Psoas muscle (tissue), 8 donors: ENCODE results near the gene ST3GAL4. TPM values are rescaled to one million over a fixed set of nuclear protein-coding genes. Genes with fewer than 3 reads are reported as not detected.

Source experiments
- ATAC-seq, 4 donors: fragments of 200-7000 bp; cut with Tn5 transposase; one replicate each; pipeline ENCODE4 v1.9.1; 2020; ENCODE audit warnings: moderate library complexity in 3 of 4, mild to moderate bottlenecking in 2 of 4
- DNase-seq, 2 donors: peaks; one replicate each; pipeline ENCODE4 v3.0.0-alpha.2; 2020
- H3K27ac ChIP-seq: fragments of 200-600 bp; one replicate; pipeline ENCODE4 v1.8.0; 2022
- H3K27me3 ChIP-seq, 3 donors: fragments of 200-600 bp in 1 of 3; one replicate each; pipeline versions ENCODE4 v1.6.1 to v1.8.0; 2013 to 2022; ENCODE audit warnings: low read length in 2 of 3, mild to moderate bottlenecking in 2 of 3, moderate library complexity in 1 of 3; ENCODE audit not compliant: insufficient read depth in 3 of 3
- H3K36me3 ChIP-seq, 2 donors: fragments of 200-600 bp in 1 of 2; one replicate each; pipeline versions ENCODE4 v1.6.1 to v1.8.0; 2013 to 2022; ENCODE audit warnings: low read depth in 1 of 2, mild to moderate bottlenecking in 1 of 2, moderate library complexity in 1 of 2; ENCODE audit not compliant: insufficient read depth in 1 of 2
- H3K4me1 ChIP-seq: fragments of 200-600 bp; one replicate; pipeline ENCODE4 v1.8.0; 2022
- H3K4me3 ChIP-seq: fragments of 200-600 bp; one replicate; pipeline ENCODE4 v1.8.0; 2022; ENCODE audit warnings: mild to moderate bottlenecking
- H3K9me3 ChIP-seq: fragments of 200-600 bp; one replicate; pipeline ENCODE4 v1.8.0; 2022
- CTCF ChIP-seq: fragments of 200-600 bp; IDR thresholded peaks from one replicate; pipeline ENCODE4 v1.8.0; 2022; ENCODE audit warnings: antibody characterized with exemption
- WGBS, 3 donors: extraction: QIAGEN DNeasy Blood & Tissue Kit; methylation state at CpG; one replicate each; pipeline versions ENCODE4 v1.1.6 to v1.1.7; 2013; 5-methylcytosine and 5-hydroxymethylcytosine counted together
- intact Hi-C, 2 donors: fragments of 100-400 bp; cut with DNase I; formaldehyde crosslinking; loops; one replicate each; pipeline versions ENCODE4 v1.11.0 to v1.14.2; 2022
- polyA plus RNA-seq, 3 donors: library from polyadenylated mRNA; stranded (reverse); fragments of 200-250 nt; gene quantifications; one replicate each; pipeline ENCODE4 v1.2.3, GENCODE V29; 2013
- total RNA-seq, 4 donors: library from RNA; stranded (reverse); fragmentation: NEBNext Ultra II Directional in 2 of 4; extraction: Animal tissue kit (Norgen Biotek cat#: 25700) in 2 of 4; gene quantifications; one replicate each; pipeline versions ENCODE4 v1.2.1 to v1.2.4, GENCODE V29; 2021 to 2023
- donor health status: healthy with polysubstance abuse.
- donor health status: DM: no; HTN: no; CAD: no; lungs with moderate emphysema.
- donor health status: Bipolar disorder and iron deficiency.
- donor health status: healthy.
- donor health status: DM: yes; HTN: yes; CAD: no.
- donor health status: DM: no; HTN: no; CAD: no.
- donor health status: DM: no; HTN: no; CAD: no.
- donor health status: DM: yes; HTN: yes; CAD: no.

ST3GAL4 gene
- total and polyA plus RNA-seq, 7 donors, result 3.5 to 9.3 (median 4.7) TPM

GRCh38 chr11:126440792-126441514, 85.5 kb downstream of the ST3GAL4 start:
- Histone ChIP-seq H3K27ac (no peak overlapping the region), H3K36me3 (no peaks in the 10 kb centered on the region), H3K4me3 (no peak overlapping the region), H3K27me3 (peaks cover 0 to 1% (median 0%) of the 10 kb centered on the region in 3 donors), H3K9me3 (no peaks in the 10 kb centered on the region), H3K4me1 (no peaks in the 10 kb centered on the region)
- DNase-seq (peak; percentile 74 to 86), ATAC-seq (peak; percentile 82 to 96 (median 87))
- intact Hi-C loops, result loop anchor here (2.0 to 5.0 kb wide), 6 partner anchors 40 to 906 kb away; no protein-coding TSS in a partner anchor
- WGBS, 3 donors, result 21 to 24% (median 23%) methylated on average over 21 of the region's 21 CpGs
- peak; percentile 97 for TF ChIP-seq CTCF

- peaks cover 0 to 1% (median 0%) of the 10 kb centered on the region in 3 donors for H3K27me3 ChIP-seq
- TF ChIP-seq CTCF, result no peak
- intact Hi-C loops, result loop anchor here in 1 of 2 donors (5.0 kb wide), 2 partner anchors 39 to 904 kb away; no protein-coding TSS in a partner anchor
- WGBS, 3 donors, result 53 to 62% (median 61%) methylated on average over 13 of the region's 13 CpGs
- no peaks in the 10 kb centered on the region for H3K9me3 ChIP-seq
- no peak for DNase-seq
- ATAC-seq, result no peak
- H3K27ac ChIP-seq, result no peak overlapping the region
- no peaks in the 10 kb centered on the region for H3K36me3 ChIP-seq
- H3K4me1 ChIP-seq, result no peaks in the 10 kb centered on the region
- H3K4me3 ChIP-seq, result no peak overlapping the region
Observed at GRCh38 chr11:126443120-126443519, 87.6 kb downstream of the ST3GAL4 start.

- DNase-seq (no peak), ATAC-seq (no peak)
- TF ChIP-seq CTCF, result no peak
- WGBS, 3 donors, result 84 to 91% (median 86%) methylated on average over 7 of the region's 7 CpGs
- no peaks in the 10 kb centered on the region for H3K36me3 ChIP-seq
- H3K9me3 ChIP-seq, result no peaks in the 10 kb centered on the region
- peaks cover 0 to 1% (median 0%) of the 10 kb centered on the region in 3 donors for H3K27me3 ChIP-seq
- no peak overlapping the region for H3K4me3 ChIP-seq
- H3K27ac ChIP-seq, result no peak overlapping the region
- intact Hi-C loops, result loop anchor here in 1 of 2 donors (5.0 kb wide), 2 partner anchors 38 to 903 kb away; no protein-coding TSS in a partner anchor
- H3K4me1 ChIP-seq, result no peaks in the 10 kb centered on the region
Observed at GRCh38 chr11:126444072-126444471, 88.6 kb downstream of the ST3GAL4 start.

- intact Hi-C loops, result no loop called here
- DNase-seq (no peak), ATAC-seq (no peak)
- Histone ChIP-seq H3K36me3 (no peaks in the 10 kb centered on the region), H3K9me3 (no peaks in the 10 kb centered on the region), H3K4me3 (no peak overlapping the region), H3K27me3 (peaks cover 0 to 1% (median 0%) of the 10 kb centered on the region in 3 donors), H3K4me1 (no peaks in the 10 kb centered on the region), H3K27ac (no peak overlapping the region)
- 82 to 91% (median 84%) methylated on average over 10 of the region's 10 CpGs for WGBS, 3 donors
- TF ChIP-seq CTCF, result no peak
Observed at GRCh38 chr11:126446581-126446980, 91.1 kb downstream of the ST3GAL4 start.
